Measurements from ENCODE around the gene KRT2.

- no peak for TF ChIP-seq POLR2AphosphoS5 (IDR thresholded peaks at IDR 0.05; ENCODE audit: low read depth, low read length)
- no peak for TF ChIP-seq FOXP2 (optimal IDR thresholded peaks at IDR 0.05; ENCODE audit: borderline replicate concordance, extremely low read depth, extremely low read length, insufficient read depth)
- TF ChIP-seq SIN3A (IDR thresholded peaks at IDR 0.05; ENCODE audit: borderline replicate concordance, insufficient read depth, low read length) = no peak
- no peak for TF ChIP-seq TAF1 (IDR thresholded peaks at IDR 0.05; ENCODE audit: borderline replicate concordance, insufficient read depth, low read length)
- no peak for TF ChIP-seq REST (IDR thresholded peaks at IDR 0.05; ENCODE audit: insufficient read depth in 1 of 2, low read depth in 2 of 2, low read length in 2 of 2)
Observed at GRCh38 chr12:52673713-52674432, 21.9 kb upstream of the KRT2 start.
